Transverse colon (tissue), 3 donors: Measurements from ENCODE around the gene TRPM2.

Experiments used
- EP300 ChIP-seq: sonication (generic); formaldehyde crosslinking; IDR thresholded peaks from one replicate; pipeline ENCODE4 v1.6.1; 2017; ENCODE audit warnings: antibody characterized with exemption, low read depth
- POLR2A ChIP-seq: fragments of 450-650 bp; IDR thresholded peaks from one replicate; pipeline ENCODE4 v1.6.1; 2016; ENCODE audit warnings: antibody characterized with exemption, mild to moderate bottlenecking, moderate library complexity
- TF ChIP-seq, protein P1 (sequence below), 5 experiments: fragments of 200-600 bp in 3 of 5; fragments of 450-650 bp in 2 of 5; sonication (generic) in 3 of 5; IDR thresholded peaks; 1 replicate in 2 of 5; 2 replicates in 3 of 5; pipeline ENCODE4 v1.5.1; 2016 to 2017; ENCODE audit warnings: antibody characterized with exemption in 5 of 5, inconsistent platforms in 3 of 5, mild to moderate bottlenecking in 2 of 5, moderate library complexity in 1 of 5

DNA sequence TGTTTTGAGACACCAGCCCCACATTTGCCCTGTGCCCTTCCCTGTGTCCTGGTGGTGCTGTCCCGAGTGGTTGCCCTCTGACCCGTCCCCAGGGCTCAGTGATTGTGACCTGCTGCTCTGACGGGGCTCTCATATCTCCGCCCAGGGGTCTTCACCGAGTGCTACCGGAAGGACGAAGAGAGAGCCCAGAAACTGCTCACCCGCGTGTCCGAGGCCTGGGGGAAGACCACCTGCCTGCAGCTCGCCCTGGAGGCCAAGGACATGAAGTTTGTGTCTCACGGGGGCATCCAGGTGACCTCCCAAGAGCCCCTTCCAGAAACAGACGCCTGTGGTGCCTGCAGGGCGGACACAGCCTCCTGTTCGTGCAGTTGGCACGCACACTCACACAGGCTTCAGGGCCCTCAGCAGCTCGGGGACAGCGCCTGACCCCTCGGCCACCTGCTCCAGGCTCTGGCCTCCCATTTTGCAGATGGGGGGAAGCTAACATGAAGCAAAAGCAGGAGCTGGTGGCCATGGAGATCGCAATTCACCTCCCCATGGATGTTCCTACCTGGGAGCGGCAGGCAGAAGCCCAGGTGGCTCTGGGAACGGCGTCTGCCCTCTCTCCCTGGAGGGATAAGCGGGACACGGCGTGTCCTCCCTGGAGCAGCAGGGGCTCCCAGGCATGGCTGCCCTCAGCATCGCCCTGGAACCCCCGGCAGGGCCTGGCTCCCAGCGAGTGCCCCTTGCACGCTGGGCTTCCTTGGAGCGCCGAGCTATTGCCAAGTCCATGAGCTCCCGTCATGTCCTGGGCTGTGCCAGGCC, 45.9 kb downstream of the TRPM2 start:
- TF ChIP-seq, protein P1, sequence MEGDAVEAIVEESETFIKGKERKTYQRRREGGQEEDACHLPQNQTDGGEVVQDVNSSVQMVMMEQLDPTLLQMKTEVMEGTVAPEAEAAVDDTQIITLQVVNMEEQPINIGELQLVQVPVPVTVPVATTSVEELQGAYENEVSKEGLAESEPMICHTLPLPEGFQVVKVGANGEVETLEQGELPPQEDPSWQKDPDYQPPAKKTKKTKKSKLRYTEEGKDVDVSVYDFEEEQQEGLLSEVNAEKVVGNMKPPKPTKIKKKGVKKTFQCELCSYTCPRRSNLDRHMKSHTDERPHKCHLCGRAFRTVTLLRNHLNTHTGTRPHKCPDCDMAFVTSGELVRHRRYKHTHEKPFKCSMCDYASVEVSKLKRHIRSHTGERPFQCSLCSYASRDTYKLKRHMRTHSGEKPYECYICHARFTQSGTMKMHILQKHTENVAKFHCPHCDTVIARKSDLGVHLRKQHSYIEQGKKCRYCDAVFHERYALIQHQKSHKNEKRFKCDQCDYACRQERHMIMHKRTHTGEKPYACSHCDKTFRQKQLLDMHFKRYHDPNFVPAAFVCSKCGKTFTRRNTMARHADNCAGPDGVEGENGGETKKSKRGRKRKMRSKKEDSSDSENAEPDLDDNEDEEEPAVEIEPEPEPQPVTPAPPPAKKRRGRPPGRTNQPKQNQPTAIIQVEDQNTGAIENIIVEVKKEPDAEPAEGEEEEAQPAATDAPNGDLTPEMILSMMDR (IDR thresholded peaks at IDR 0.05): no peak
- TF ChIP-seq POLR2A (no peak), EP300 (no peak)
